Measurements from ENCODE around the gene ABHD10. TPM values are rescaled to one million over a fixed set of nuclear protein-coding genes. Genes with fewer than 3 reads are reported as not detected.

Gene ABHD10
- total RNA-seq, 1 experiment from 2014 or later = 30.3 TPM

- TF ChIP-seq POLR2AphosphoS5 (IDR thresholded peaks at IDR 0.05; ENCODE audit: low read depth, low read length) = no peak
- no peak for TF ChIP-seq REST (IDR thresholded peaks at IDR 0.05; ENCODE audit: insufficient read depth in 1 of 2, low read depth in 2 of 2, low read length in 1 of 2)
- no peak for TF ChIP-seq TCF7L2 (IDR thresholded peaks at IDR 0.05; ENCODE audit: low read depth, low read length)
- TF ChIP-seq CTCF (IDR thresholded peaks at IDR 0.05) = no peak
- no peak for TF ChIP-seq SIN3A (IDR thresholded peaks at IDR 0.05; ENCODE audit: borderline replicate concordance, insufficient read depth, low read depth, low read length)
- Histone ChIP-seq H3K27ac (ENCODE audit: low read length) (no peak overlapping the region), H3K4me1 (ENCODE audit: control insufficient read depth, insufficient read depth, low read length) (peaks cover 11% of the 10 kb centered on the region; the same call in 1 of the 2 replicates), H3K36me3 (ENCODE audit: control insufficient read depth, insufficient read depth, low read length) (peaks cover 17% of the 10 kb centered on the region), H3K9me3 (ENCODE audit: control insufficient read depth, insufficient read depth, low read depth, low read length) (no peaks in the 10 kb centered on the region), H3K4me3 (ENCODE audit: low read depth in 2 of 2, low read length in 2 of 2) (no peak overlapping the region), H3K27me3 (ENCODE audit: control insufficient read depth, insufficient read depth, low read length) (no peaks in the 10 kb centered on the region)
- BruUV-seq (replicated peaks) = no TSS peak
- intact Hi-C loops (cut with micrococcal nuclease; ENCODE audit: unreplicated experiment) = no loop called here
- DNase-seq (ENCODE audit: low read depth, low spot score) (no peak), ATAC-seq (no peak)
- POLR2A ChIA-PET = no interaction called here
- CTCF ChIA-PET = no interaction called here
- in situ Hi-C loops (cut with HindIII; ENCODE audit: low pct_unique_long_range_greater_than_20kb, low sequenced_read_pairs) = no loop called here
These were observed 2.6 kb downstream of the ABHD10 start for GRCh38 chr3:111981457-111981763.

GRCh38 chr3:111984636-111985298 is 5.9 kb downstream of the ABHD10 start:
- H3K27me3 ChIP-seq (ENCODE audit: control insufficient read depth, insufficient read depth, low read length) = no peaks in the 10 kb centered on the region
- no peak overlapping the region for H3K4me3 ChIP-seq (ENCODE audit: low read depth in 2 of 2, low read length in 2 of 2)
- DNase-seq (ENCODE audit: low read depth, low spot score) (no peak), ATAC-seq (no peak)
- CTCF ChIA-PET = no interaction called here
- H3K36me3 ChIP-seq (ENCODE audit: control insufficient read depth, insufficient read depth, low read length) = peaks cover 18% of the 10 kb centered on the region
- POLR2A ChIA-PET = no interaction called here
- intact Hi-C loops (cut with micrococcal nuclease; ENCODE audit: unreplicated experiment) = no loop called here
- peaks cover 8% of the 10 kb centered on the region; the same call in 1 of the 2 replicates for H3K4me1 ChIP-seq (ENCODE audit: control insufficient read depth, insufficient read depth, low read length)
- no peak overlapping the region for H3K27ac ChIP-seq (ENCODE audit: low read length)
- in situ Hi-C loops (cut with HindIII; ENCODE audit: low pct_unique_long_range_greater_than_20kb, low sequenced_read_pairs) = no loop called here
- no TSS peak for BruUV-seq (replicated peaks)
- TF ChIP-seq TCF7L2 (IDR thresholded peaks at IDR 0.05; ENCODE audit: low read depth, low read length) (no peak), SIN3A (IDR thresholded peaks at IDR 0.05; ENCODE audit: borderline replicate concordance, insufficient read depth, low read depth, low read length) (no peak), POLR2AphosphoS5 (IDR thresholded peaks at IDR 0.05; ENCODE audit: low read depth, low read length) (no peak), REST (IDR thresholded peaks at IDR 0.05; ENCODE audit: insufficient read depth in 1 of 2, low read depth in 2 of 2, low read length in 1 of 2) (no peak), CTCF (IDR thresholded peaks at IDR 0.05) (no peak)
- no peaks in the 10 kb centered on the region for H3K9me3 ChIP-seq (ENCODE audit: control insufficient read depth, insufficient read depth, low read depth, low read length)
